T-helper 9 cell (primary cell): ENCODE data around the gene ZNF423.

ENCODE experiments used
- DNase-seq: peaks from one replicate; pipeline ENCODE4 v3.0.0-alpha.2; 2020

The ZNF423 gene

GRCh38 chr16:49660626-49661025 is 195.3 kb downstream of the ZNF423 start:
- no peak for DNase-seq

- no peak for DNase-seq
Observed at GRCh38 chr16:49659356-49659755, 196.6 kb downstream of the ZNF423 start.

GRCh38 chr16:49658531-49658930 is 197.4 kb downstream of the ZNF423 start:
- no peak for DNase-seq

GRCh38 chr16:49657736-49658465 is 198.0 kb downstream of the ZNF423 start:
- no peak for DNase-seq

GRCh38 chr16:49654425-49654824 is 201.5 kb downstream of the ZNF423 start:
- DNase-seq, result no peak

- DNase-seq, result no peak
Observed at GRCh38 chr16:49653577-49653976, 202.3 kb downstream of the ZNF423 start.

- no peak for DNase-seq
Observed at GRCh38 chr16:49653173-49653570, 202.7 kb downstream of the ZNF423 start.

- no peak for DNase-seq
Observed at GRCh38 chr16:49652456-49653172, 203.3 kb downstream of the ZNF423 start.

GRCh38 chr16:49651996-49652395 is 203.9 kb downstream of the ZNF423 start:
- no peak for DNase-seq

- DNase-seq, result no peak
Observed at GRCh38 chr16:49651226-49651625, 204.7 kb downstream of the ZNF423 start.

- DNase-seq, result no peak
Observed at GRCh38 chr16:49650603-49651002, 205.3 kb downstream of the ZNF423 start.

GRCh38 chr16:49649013-49649765 is 206.7 kb downstream of the ZNF423 start:
- no peak for DNase-seq

GRCh38 chr16:49647673-49648072 is 208.2 kb downstream of the ZNF423 start:
- no peak for DNase-seq

GRCh38 chr16:49645263-49645662 is 210.6 kb downstream of the ZNF423 start:
- DNase-seq, result no peak

- no peak for DNase-seq
Observed at GRCh38 chr16:49644145-49644463, 211.8 kb downstream of the ZNF423 start.

- no peak for DNase-seq
Observed at GRCh38 chr16:49643429-49644144, 212.3 kb downstream of the ZNF423 start.

- no peak for DNase-seq
Observed at GRCh38 chr16:49641250-49641649, 214.7 kb downstream of the ZNF423 start.

- no peak for DNase-seq
Observed at GRCh38 chr16:49640581-49640980, 215.3 kb downstream of the ZNF423 start.

- DNase-seq, result no peak
Observed at GRCh38 chr16:49639739-49640431, 216.0 kb downstream of the ZNF423 start.

GRCh38 chr16:49638673-49639610 is 217.0 kb downstream of the ZNF423 start:
- no peak for DNase-seq

GRCh38 chr16:49637933-49638672 is 217.8 kb downstream of the ZNF423 start:
- DNase-seq, result no peak
